A172 (cell line): Measurements from ENCODE around the gene AK5. TPM values are rescaled to one million over a fixed set of nuclear protein-coding genes. Genes with fewer than 3 reads are reported as not detected.
A peak's percentile ranks its signal among the peaks of the same experiment; 100 is the strongest.

ENCODE experiments used
- DNase-seq: peaks from one replicate; pipeline ENCODE4 v3.0.0-alpha.2; 2015; ENCODE audit warnings: low spot score
- total RNA-seq: library from RNA; depleted of rRNA; stranded (reverse); fragments of >200 nt; shearing (Covaris generic); gene quantifications from 2 replicates; pipeline ENCODE4 v1.2.3, GENCODE V29; 2014; rRNA removed

Gene AK5
- total RNA-seq, 1 experiment from 2014 or later: 2.0 TPM

- no peak for DNase-seq
Measured at GRCh38 chr1:77585610-77586314, 303.9 kb downstream of the AK5 start.

- DNase-seq: no peak
Measured at GRCh38 chr1:77589231-77589630, 307.4 kb downstream of the AK5 start.

DNA sequence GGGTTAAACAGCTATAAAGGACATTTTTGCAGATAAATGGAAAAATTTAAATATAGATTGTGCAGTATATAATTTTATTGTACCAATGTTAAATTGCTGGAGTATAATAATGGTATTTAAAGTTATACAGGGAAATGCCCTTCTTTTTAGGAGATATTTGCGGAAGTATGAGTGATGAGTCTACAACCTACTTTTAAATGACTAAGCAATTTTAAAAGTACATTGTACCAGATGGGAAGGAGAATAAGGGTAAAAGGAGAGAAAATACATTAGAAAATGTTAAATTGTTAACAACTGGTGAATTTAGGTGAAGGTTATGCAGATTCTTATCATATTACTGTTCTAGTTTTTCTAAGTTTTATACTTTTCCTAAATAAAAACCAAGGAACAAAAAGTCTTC is 308.8 kb downstream of the AK5 start:
- DNase-seq: no peak

GRCh38 chr1:77592906-77593305 is 311.1 kb downstream of the AK5 start:
- no peak for DNase-seq

DNA sequence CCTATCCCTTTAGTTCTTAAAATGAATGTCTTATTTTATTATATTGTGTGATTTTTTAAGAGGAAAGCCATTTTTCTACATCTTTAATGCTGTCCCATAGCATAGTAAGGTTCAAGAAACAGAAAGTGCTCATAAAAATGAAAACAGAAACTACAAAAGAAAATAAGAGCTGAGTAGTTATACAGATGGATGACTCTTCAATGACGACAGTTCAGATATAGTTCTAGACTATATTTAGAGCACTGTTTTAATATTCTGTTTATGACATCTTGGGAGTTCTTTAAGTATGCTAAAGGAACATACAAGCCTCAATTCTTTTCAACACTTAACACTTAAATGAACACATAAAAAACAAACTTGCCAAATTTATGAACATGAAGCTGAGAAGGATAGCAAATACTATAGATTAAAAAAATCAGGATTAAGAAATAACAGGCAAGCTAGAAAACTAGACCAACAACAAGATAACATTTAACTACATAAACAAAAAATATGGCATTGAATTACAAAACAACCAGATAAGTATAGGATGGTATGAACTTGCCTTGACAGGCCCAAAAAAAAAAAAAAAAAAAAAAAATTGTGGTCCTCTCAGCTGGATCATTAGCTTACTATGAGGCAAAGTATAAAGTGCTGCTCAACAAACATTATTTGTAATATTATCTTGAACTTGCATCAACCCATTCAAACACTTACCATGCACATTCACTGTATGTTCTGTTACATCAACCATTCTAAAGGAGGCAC is 312.7 kb downstream of the AK5 start:
- no peak for DNase-seq

- no peak for DNase-seq
Measured at GRCh38 chr1:77597310-77597709, 315.5 kb downstream of the AK5 start.

DNA sequence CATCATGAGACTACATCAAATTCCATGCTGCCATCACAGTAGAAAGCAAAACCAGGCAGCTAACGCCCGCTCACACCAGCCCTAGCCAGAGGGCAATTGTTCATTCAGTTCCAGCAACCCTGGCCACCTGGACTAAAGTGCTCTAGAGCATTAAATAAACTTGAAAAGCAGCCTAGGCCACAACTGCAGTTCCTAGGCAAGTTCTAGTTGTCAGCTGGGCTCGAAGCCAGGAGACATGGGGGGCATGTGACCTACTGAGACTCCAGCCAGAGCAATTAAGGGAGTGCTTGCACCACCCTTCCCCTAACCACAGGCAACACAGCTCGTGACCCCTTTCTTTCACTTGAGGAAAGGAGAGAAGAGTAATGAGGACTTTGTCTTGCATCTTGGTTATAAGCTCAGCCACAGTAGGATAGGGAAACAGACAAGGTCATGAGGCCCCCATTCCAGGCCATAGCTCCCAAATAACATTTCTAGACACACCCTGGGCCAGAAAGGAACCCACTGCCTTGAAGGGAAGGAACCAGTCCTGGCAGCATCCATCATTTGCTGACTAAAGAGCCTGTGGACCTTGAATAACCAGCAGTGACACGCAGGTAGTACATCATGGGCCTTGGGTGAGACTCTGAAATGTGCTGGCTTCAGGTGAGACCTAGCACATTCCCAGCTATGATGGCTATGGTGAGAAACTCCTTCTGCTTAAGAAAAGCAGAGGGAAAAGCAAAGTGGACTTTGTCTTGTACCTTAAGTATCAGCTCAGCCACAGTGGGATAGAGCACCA is 323.6 kb downstream of the AK5 start:
- DNase-seq: peak; percentile 77

GRCh38 chr1:77608893-77609292 is 327.1 kb downstream of the AK5 start:
- DNase-seq: no peak

Other genes with a start within 250 kb of the AK5 start
- 25.7 and 28.8 TPM in 2 replicates for gene PIGK, start 62.6 kb upstream of the AK5 start, total RNA-seq